Measurements from ENCODE around the gene NCOA5.
A peak's percentile ranks its signal among the peaks of the same experiment; 100 is the strongest.

The NCOA5 gene

GRCh38 chr20:46088409-46089166, 1.2 kb downstream of the NCOA5 start:
- DNase-seq = peak; percentile 20

GRCh38 chr20:46087161-46087560, 2.6 kb downstream of the NCOA5 start:
- no peak for DNase-seq

- DNase-seq = peak; percentile 48
Measured at GRCh38 chr20:46085179-46085851, 4.4 kb downstream of the NCOA5 start.

- DNase-seq = no peak
Measured at GRCh38 chr20:46084805-46085178, 5.0 kb downstream of the NCOA5 start.

- no peak for DNase-seq
Measured at GRCh38 chr20:46083531-46084061, 6.2 kb downstream of the NCOA5 start.

GRCh38 chr20:46083101-46083500, 6.7 kb downstream of the NCOA5 start:
- DNase-seq = no peak

DNA sequence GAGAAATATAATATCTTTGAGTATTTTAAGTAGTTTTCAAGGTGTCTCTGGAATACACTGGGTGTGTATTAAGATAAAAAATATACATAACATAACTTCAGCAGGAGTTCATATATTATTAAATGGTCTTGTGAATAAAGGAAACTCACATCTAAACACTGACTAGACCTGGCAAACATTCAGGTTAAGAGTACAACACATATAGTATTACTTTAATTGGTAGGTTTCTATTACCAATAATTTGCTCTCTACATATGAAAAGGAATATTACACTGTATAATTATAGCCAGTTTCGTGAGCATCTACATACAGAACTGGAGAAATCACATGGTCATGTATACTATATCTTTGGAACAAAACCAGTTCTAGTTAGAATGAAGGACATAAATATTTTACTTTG, 8.7 kb downstream of the NCOA5 start:
- no peak for DNase-seq

- DNase-seq = no peak
Measured at GRCh38 chr20:46078954-46079353, 10.8 kb downstream of the NCOA5 start.

- no peak for DNase-seq
Measured at GRCh38 chr20:46077642-46078305, 12.0 kb downstream of the NCOA5 start.

- DNase-seq = no peak
Measured at GRCh38 chr20:46076806-46077205, 13.0 kb downstream of the NCOA5 start.

GRCh38 chr20:46074006-46074405, 15.8 kb downstream of the NCOA5 start:
- no peak for DNase-seq

GRCh38 chr20:46073443-46073842, 16.3 kb downstream of the NCOA5 start:
- no peak for DNase-seq

- no peak for DNase-seq
Measured at GRCh38 chr20:46073024-46073423, 16.7 kb downstream of the NCOA5 start.

DNA sequence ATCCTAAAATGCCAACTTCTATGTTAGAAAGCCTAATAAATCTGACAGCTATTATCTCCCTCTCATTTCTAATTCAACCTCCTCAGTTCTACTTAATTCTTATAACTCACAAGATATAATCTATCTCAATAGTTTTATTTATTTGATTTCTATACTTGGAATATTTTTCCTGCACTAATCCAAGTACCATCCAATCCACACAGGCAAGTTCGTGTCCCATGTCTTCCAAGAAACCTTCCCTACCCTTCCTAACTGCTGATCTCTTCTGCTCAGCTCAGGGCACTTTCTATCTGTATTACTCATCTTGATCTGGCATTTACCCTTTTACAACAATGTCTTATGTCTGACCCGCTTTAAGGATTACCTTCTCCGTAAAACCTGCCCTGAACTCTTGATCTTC, 18.2 kb downstream of the NCOA5 start:
- no peak for DNase-seq

GRCh38 chr20:46070215-46070900, 19.4 kb downstream of the NCOA5 start:
- DNase-seq = peak; percentile 55

- no peak for DNase-seq
Measured at GRCh38 chr20:46065691-46066090, 24.1 kb downstream of the NCOA5 start.

DNA sequence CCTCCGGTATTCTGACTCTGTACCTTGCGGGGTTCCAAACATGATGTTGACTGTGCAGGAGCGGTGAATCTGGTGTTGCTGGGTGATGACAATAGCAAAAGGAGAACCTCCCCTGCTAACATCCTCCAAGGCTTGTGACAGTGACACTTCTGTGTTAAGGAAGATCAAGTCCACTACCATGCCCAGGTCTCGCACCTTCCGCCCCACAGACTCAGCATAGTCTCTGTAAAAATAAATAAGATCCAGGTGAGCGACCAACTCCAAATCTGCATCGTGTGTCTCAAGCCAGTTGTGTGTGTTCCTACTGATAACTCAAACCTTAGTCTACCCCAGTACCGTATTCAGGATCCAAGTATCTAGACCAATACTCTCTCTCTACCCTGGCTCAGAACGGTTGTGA, 24.8 kb downstream of the NCOA5 start:
- DNase-seq = no peak

DNA sequence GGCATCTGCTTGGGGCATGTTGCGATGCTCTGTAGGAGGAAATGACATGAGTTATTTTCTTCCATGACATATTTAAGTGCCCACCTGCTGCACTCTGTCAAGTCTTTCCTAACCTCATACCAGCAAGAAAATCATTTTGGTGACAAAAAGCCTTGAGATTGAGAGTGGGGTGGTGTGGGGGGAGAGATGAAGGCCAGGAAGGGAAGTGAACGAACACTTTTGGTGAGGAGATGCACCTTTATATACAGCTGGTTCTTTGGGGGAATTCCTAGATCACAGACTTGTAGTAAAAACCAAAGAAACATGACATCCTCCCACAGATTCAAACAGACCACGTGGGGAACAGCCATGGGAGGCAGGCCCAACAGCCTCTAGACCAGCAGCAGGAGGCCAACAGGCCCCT, 26.1 kb downstream of the NCOA5 start:
- DNase-seq = no peak

GRCh38 chr20:46063151-46063550, 26.6 kb downstream of the NCOA5 start:
- DNase-seq = no peak

- no peak for DNase-seq
Measured at GRCh38 chr20:46062621-46063020, 27.1 kb downstream of the NCOA5 start.

- DNase-seq = no peak
Measured at GRCh38 chr20:46062151-46062550, 27.6 kb downstream of the NCOA5 start.

DNA sequence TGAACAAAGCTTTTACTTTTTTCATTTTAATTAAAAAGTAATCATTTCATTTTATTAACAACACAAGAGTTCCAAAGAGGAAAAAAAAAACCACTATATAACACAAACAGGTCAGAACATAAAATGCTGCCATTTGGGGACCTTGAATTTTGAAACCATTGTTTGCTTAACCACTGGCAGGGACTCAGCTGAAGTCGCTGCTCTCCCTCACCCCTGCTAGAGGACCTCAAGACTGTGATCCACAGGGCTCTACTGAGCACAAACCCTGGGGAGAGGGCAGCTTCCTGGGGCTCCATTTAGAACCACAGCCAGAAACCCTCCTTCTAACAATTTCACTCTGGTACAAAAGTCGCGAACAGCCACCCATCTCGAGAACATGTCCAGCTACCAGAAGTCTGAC, 28.8 kb downstream of the NCOA5 start:
- DNase-seq = no peak

- no peak for DNase-seq
Measured at GRCh38 chr20:46060301-46060881, 29.4 kb downstream of the NCOA5 start.
